Inferior parietal cortex (tissue), 1 donor: Measurements from ENCODE around the gene RAB9B.
"Not testable (repeated sequence)": the region's sequence is repeated elsewhere in the genome, so short reads cannot be mapped to it uniquely, and the experiment has no call there.

Source experiments
- DNase-seq: peaks from one replicate; pipeline ENCODE4 v3.0.0-alpha.2; 2016; ENCODE audit errors: extremely low spot score

RAB9B gene, protein sequence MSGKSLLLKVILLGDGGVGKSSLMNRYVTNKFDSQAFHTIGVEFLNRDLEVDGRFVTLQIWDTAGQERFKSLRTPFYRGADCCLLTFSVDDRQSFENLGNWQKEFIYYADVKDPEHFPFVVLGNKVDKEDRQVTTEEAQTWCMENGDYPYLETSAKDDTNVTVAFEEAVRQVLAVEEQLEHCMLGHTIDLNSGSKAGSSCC

DNA sequence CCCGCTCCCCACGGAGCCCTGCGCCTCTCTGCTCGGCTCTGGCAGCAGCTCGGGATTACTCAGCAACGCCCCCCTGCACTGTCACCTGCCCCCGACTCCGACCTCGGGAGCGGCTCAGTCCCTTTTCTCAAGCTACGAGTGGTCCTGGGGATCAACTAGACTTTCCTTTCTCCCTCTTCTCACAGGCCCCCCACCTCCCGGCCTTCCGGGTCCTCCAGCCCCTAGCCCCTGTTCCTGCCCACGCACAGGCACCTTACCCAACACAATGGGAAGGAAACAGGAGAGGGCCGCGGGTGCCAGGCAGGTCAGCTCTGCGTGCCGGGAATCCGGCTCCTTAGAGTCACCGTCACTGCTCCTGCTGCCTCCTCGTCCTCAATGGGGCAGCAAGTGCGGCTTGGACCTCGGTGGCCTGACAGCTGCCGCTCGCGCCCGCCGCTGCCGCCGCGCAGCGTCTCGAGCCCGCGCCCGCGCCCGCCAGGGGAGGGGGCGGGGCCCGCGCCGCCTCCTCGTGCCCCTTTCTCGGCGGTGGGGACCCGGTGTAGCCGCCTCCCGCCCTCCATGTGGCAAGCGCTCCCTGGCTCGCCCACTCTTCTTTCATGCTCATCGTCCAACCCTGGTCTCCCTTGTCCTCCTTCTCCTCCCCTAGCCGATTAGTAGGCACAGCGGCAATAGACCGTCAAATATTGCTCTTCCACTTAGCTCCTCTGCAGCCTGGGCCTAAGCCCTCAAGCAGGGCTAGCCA, at the start of gene RAB9B:
Gene RAB9B (minus strand): TSS at position 455 of the 742 bp plus-strand sequence. CDS start 6,473 bp downstream, outside the sequence.
- peak; percentile 67 for DNase-seq

DNA sequence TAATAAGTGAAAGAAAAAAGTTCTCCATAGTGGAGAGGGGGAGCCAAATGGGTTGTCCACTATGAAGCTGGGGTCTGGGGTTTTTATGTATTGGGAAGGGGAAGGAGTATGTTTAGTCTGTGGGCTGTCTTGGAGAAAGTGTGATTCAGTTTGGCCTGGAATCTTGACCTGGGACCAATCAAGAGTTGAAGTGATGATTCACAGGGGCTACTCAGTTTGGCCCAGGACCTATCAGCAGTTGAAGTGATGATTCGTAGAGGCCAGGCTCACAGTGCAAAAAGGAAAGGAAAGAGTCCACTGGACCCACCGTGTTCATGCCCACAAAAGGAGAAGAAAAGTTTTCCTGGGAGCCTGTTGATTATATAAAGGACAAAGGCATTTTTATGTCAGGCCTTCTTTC, 47.3 kb upstream of the RAB9B start:
- no peak for DNase-seq

DNA sequence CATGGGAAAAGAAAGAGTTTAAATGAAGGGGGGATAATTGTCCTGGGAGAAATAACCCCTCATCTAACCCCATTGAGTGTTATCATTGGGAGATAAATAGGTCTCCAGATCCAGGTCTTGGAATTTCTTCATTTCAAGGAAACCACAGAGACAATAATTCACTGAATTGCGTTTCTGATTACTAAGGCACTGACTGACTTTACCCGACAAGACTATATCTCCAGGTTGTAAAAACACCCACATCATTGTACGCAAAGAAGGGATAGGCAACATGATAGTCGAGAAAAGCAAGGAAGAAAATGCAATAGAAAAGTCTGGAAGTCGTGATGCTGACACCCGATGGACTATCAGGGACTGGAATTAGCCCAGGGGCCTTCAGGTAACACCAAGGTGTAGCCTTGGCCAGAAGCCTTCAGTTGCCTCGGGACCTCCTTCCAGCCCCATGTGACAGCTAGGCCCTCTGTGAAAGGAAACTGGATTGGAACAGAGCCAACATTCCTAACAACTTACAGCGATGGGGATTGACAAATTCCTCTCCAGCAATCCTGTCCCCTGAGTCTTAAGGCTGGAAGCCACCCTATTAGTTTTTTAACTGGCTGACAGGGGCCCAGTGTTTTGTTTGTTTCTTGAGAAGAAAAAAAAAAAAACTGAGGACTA, 46.5 kb upstream of the RAB9B start:
- no peak for DNase-seq

DNA sequence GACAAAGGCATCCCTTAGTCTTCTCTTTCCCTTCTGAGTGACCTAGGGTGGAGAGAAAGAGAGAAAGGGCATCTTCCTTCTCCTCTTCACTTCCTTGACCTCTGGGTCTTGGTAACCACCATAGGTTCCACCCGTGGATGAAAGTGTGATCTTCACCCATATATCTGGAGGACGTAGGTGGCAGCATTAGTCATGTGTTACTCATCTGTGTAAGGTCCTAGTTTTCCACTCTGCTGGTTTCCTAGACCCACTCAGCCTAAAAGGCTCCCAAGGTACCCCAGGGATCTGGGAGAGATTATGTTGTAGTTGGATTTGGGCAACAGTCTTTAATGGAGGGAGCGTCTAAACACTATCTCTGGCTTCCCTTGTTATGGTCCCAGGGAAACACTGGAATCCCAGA, 45.5 kb upstream of the RAB9B start:
- no peak for DNase-seq

DNA sequence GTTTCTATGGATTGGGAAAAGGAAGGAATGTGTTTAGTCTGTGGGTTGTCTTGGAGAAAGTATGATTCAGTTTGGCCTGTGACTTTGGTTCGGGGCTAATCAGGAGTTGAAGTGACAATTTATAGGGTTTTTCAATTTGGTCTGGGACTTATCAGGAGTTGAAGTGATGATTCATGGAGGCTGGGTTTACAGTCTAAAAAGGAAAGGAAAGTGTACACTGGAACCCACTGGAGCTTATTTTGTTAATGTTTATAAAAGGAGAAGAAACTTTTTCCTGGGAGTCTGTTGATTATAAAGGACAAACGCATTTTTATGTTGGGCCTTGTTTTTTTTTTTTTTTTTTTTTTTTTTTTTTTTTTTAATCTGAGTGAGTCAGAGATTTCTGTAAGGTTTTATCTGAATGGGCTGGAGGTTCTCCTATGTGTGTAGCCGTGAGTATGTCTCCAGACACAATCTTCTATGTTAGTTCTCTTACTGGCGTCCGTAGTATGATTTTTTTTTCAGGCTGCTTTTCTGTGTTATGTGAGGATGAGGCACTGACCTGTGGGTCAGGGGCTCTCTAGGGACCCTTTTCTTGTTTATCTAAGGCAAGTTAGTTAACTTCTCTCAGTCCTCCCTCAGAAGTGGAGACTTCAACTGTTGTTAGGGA, 33.0 kb upstream of the RAB9B start:
- DNase-seq = no peak

DNA sequence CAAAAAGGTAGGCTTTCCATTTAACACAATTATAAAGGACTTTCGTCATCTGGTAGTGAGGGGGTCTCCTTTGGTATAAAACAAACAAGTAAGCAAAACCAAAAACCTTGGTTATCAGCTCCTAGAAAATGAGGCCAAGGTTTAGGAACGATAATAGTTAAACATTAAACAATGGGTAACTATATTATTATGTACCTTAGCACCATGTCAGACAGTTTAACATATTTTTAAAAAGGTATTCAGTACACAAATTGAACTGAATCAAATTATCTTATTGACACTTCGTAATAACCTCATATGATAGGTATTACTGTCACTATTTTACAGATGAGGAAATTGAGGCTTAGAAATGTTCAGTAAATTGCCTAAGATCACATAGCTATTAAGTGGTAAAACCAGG, 32.1 kb upstream of the RAB9B start:
- DNase-seq = no peak

DNA sequence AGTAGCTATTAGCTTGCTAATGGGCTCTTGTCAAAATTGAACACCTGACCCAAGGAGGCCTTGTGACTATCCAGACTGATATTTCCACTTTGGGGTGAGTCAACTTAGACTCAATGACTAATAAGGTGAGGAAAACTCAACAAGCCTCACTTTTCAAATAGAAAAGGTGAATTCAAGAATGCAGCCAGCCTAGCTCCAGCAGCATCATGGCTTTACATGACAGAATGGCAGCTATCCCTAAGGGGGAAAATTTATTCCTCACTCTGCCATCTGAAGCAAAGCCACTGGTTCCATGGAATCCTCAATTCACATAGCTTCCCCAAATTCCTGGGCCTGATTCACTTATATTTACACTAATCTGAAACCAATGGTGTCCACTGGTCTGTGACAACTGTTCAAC, 29.1 kb upstream of the RAB9B start:
- no peak for DNase-seq

DNA sequence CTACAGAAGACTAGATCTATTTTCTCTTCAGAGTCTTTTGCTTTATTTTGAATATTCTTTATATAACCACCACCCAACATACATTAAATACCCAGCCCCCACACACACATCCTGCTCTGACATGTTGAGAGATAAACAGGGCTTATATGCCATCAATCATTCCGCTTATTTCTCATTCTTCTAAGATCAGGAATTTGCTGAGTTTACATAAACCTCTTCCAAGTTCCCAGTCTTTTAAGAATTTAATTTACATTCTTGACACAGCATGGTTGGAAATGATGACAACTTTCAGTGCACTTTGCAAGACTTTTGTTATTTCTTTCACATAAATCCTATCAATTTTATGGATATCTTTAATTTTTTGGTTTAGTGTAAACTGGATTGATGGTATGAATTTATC, 17.5 kb upstream of the RAB9B start:
- DNase-seq = no peak

DNA sequence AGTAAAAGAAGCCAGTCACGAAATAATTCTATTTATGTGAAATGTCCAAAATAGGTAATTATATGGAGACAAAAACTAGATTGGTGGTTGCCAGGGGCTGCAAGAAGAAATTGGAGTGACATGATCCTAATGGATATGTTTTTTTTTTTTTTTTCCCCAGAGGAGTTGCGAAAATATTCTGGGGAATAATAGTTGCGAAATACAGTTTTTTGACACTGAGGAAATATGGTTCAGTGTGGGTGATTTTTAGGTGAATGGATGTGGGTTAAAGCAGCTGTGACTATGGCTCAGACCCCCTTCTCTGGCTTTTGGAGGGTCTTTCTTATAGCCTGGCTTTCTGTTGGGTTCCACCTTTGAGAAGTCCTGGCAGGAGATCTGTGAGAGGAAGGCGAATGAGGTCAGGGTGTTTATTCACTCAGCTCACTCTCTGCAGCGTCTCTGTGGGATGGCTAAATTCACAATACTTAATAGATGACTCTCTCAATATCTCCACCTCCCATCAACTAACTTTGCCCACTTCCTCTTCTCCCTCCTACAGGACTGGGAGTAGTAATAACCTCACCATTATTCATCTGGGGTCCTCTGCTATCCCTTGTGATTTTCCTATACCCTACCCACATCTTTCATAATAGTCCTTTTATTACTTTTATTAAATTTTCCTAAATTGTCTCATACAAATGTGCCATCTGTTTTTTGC, 15.3 kb upstream of the RAB9B start:
- no peak for DNase-seq

DNA sequence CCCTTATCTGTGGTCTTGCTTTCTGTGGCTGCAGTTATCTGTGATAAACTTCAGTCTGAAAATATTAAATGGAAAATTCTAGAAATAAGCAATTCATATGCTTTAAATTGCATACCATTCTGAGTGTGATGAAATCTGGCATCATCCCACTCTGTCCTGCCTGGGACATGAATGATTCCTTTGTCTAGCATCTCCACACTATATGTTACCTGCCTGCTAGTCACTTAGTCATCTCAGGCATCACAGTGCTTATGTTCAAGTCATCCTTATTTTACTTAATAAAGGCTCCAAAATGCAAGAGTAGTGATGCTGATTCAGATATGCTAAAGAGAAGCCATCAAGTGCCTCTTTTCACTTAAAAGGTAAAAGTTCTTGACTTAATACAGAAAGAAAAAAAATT, 14.3 kb upstream of the RAB9B start:
- no peak for DNase-seq

DNA sequence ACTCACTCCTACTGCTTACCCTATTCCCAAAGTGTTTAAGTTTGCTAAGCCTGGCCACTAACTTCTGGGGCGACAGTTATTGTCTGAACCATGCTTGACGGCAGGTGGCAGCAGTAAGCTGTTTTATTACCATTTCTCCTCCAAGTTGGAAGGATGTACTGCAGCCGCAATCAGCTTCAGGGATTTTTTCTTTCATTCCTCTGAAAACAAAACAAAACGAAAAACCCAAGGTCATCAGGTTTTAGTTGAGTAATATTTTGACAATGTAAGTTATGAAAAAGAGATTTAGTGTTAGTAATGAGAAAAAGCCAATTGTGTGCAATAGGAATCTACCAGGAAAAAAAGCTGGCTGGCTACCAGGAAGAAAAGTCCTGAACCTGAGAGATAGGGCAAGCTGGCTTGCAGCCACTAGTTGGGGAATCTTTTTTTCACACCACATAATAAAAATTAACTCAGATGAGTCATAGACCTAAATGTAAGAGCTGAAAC, 13.2 kb upstream of the RAB9B start:
- peak; percentile 66 for DNase-seq

DNA sequence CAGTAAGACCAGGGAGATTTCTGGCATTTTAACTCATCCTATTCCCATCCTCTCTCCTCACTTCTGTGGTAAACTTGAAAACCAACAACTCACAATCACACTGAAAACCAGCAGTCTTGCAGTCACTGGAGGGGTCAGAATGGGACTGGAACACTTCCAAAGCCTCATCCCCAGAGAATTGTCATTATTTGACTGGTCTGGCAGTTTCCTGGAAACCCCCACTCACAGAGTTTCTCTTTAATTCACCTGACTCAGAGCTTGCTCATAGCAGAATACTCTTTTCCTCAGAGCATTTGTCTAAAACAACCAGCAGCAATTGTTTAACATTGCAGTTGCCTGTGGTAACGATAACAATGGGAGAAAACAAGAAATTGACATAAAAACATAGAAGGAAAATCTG, 7.3 kb upstream of the RAB9B start:
- DNase-seq = no peak

DNA sequence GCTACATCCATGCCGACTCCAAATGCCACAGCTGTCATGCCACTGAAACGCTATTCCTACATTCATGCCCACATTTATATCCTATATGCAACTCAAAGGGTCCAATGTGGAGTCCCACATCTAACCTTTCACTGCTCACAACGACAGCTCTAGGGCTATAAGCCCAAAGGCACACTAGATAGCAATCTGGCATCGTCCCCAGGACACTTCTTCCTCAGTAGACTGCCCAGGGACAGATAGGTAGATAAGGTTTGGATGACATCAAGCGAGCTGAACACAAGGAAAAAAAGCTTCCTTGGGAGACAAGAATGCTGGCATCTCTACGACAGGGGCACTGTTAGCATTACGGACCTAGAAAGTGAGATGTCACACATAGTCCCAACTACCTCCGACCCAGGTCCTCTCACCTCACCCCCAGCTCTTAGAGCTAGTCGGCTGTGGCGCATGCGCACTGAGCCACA, 685 bp downstream of the RAB9B start:
- DNase-seq = no peak

DNA sequence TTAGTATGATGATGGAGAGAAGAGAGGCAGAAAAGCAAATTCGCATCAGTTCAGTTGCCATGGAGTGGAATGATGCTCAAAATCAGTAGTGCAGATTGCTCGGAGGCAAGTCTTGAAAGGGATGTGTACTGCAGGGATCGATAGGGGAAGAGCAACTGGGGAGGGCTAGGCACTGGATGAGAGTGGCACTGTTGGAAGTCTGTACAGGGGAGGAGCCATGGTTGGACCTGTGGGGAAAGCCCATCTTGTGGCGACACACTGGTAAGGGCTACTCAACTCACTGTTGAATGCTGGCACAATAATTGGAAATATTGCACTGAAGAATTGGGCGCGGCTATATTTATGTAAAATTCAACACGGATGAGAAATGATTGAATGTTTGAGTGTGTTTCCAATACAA, 1.2 kb downstream of the RAB9B start:
- no peak for DNase-seq

DNA sequence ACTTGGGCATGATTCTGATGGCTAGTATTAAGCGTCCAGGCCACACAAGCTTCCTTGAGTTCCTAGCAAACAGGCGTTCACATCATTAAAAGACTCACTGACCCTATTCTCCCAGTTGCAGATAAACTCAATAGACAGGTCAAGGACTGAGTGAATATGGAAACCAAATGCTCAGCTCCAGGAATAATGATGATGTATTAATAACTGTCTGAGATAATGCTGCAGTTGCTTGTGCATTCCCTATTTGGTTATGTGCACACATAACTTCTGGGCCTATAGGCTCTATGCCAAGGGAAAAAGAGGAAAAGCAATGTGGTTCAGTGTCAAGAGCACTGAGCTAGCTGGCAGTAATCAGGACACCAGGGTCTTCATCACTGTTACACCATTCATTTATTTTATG, 3.5 kb downstream of the RAB9B start:
- no peak for DNase-seq

DNA sequence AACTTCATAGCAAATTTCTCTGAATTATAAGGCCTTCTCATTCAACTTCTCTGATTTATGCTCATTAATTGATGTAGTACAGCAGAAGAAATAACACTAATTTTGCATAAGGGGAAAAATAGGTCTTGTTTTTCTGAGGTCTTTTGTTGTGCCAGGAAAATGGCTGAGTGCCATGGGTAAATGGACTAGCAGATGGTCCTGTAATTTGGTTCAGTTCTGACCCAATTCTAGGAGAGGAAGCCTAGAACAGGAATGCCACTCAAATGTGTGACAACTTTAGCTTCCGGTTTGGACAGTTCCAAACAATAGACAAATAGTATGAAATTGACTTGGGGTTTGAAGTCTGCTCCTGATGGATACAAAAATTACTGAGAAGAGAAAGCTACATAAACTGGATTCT, 6.2 kb downstream of the RAB9B start:
- no peak for DNase-seq

DNA sequence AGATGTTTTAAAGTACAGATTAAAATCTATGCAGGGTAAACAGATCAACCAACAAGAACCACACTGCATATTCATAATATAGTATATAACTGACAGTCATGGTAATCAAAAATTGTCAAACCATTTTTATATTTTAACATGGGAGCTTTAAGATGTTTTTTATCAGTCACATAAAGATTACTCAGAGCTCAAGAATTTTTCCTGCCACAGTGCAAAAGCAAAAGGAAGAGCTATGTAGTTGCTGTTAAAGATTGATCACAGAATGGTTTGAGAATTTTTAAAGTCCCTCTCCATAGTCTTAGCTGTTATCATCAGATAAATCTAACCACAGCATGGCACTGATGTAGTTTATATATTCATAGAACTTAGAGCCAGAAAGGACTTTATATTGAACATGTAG, 8.5 kb downstream of the RAB9B start:
- DNase-seq = no peak

DNA sequence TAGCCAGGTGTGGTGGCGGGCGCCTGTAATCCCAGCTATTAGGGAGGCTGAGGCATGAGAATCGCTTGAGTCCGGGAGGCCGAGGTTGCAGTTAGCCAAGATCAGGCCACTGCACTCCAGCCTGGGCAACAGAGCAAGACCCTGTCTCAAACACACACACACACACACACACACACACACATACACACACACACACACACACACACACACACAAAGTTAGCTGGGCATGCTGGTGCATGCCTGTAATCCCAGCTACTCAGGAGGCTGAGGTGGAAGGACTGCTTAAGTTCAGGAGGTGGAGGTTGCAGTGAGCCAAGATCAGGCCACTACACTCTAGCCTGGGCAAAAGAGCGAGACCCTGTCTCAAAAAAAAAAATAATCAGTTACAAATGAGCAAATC, 11.3 kb downstream of the RAB9B start:
- DNase-seq = not testable (repeated sequence)

DNA sequence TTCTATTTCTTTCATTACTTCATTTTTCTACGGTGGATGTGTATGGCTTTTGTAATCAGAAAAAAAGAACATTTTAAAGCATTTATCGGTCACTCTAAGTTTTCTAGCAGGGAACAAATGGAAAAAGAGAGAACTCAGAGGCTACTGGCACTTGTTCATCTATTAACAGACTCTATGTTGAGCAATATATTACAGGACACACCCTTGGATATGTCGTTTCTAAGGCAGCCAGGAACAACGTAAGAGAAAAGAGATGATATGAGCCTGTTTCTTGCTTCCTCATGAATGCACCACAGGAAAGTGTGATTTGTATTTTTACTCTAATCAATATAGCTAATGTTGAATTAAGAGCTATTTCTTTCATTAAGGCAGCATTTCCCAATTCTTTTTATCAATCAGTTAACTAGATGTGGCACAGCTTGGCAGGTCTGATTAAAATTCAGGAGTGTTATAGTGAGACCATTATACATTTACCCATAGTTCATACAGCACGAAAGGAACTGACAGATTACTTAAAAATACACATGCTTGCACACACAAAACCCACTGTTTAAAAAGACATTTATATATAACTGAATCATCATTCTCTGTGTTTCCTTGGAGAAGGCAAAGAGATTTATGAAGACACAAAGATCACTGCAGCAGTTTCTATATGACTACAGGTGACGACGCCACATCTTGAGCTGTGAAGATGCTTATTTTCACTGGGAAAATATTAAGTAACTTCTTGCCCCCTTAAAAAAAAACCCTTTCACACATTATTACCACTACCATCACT, 13.0 kb downstream of the RAB9B start:
- DNase-seq = peak; percentile 10

DNA sequence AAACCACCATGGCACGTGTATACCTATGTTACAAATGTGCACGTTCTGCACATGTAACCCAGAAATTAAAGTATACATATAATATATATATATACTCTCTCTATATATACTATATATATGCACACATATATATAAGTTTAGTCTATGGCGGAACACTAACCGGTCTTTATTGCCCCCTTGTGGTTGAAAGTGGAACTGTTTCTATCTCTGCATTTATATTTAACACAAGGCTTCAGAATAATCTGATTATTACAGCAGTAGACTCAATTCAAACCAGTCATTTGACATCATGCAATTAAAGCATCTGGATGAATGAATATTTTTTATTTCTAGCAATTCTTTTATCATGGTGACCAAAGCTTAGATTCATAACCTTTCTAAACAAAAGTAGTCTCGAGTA, 14.6 kb downstream of the RAB9B start:
- peak; percentile 81 for DNase-seq

DNA sequence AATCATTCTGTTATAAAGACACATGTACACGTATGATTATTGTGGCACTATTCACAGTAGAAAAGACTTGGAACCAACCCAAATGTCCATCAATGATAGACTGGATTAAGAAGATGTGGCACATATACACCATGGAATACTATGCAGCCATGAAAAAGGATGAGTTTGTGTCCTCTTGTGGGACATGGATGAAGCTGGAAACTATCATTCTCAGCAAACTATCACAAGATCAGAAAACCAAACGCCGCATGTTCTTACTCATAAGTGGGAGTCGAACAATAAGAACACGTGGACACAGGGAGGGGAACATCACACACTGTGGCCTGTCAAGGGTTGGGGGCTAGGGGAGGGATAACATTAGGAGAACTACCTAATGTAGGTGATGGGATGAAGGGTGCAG, 15.0 kb downstream of the RAB9B start:
- not testable (repeated sequence) for DNase-seq
